CD14-positive monocyte (primary cell): ENCODE results near the gene GIGYF2. TPM values are rescaled to one million over a fixed set of nuclear protein-coding genes. Genes with fewer than 3 reads are reported as not detected.

Source experiments
- DNase-seq, 3 donors: peaks; one replicate each; pipeline ENCODE4 v3.0.0-alpha.2; 2011 to 2022
- H2AFZ ChIP-seq: 2 replicates; pipeline ENCODE4 v1.6.0; 2012; ENCODE audit warnings: mild to moderate bottlenecking, low read depth, low read length, inconsistent platforms; ENCODE audit not compliant: insufficient read depth, poor library complexity, severe bottlenecking
- H3K27ac ChIP-seq, 2 donors: 1 replicate in 1 of 2; 2 replicates in 1 of 2; pipeline ENCODE4 v1.5.1; 2012 to 2013; ENCODE audit warnings: low read length in 2 of 2, control low read depth in 1 of 2, inconsistent platforms in 1 of 2, low read depth in 1 of 2, mild to moderate bottlenecking in 1 of 2
- H3K27me3 ChIP-seq, 2 donors: one replicate each; pipeline versions ENCODE4 v1.6.0 to v1.6.1; 2011 to 2013; ENCODE audit warnings: low read length in 2 of 2; ENCODE audit not compliant: control insufficient read depth in 2 of 2, insufficient read depth in 2 of 2
- H3K36me3 ChIP-seq, 2 donors: replicated peaks in 1 of 2; 1 replicate in 1 of 2; 2 replicates in 1 of 2; pipeline versions ENCODE4 v1.5.1 to v1.6.1; 2012 to 2013; ENCODE audit warnings: low read length in 2 of 2, control low read depth in 1 of 2, inconsistent platforms in 1 of 2, mild to moderate bottlenecking in 1 of 2; ENCODE audit not compliant: insufficient read depth in 2 of 2, control insufficient read depth in 1 of 2
- H3K4me1 ChIP-seq, 2 donors: 1 replicate in 1 of 2; 2 replicates in 1 of 2; pipeline versions ENCODE4 v1.5.1 to v1.6.1; 2012 to 2013; ENCODE audit warnings: low read length in 2 of 2, control low read depth in 1 of 2, inconsistent platforms in 1 of 2, mild to moderate bottlenecking in 1 of 2, moderate library complexity in 1 of 2; ENCODE audit not compliant: insufficient read depth in 2 of 2, control insufficient read depth in 1 of 2
- H3K4me2 ChIP-seq: replicated peaks from 2 replicates; pipeline ENCODE3; 2012; ENCODE audit warnings: low read length, moderate library complexity, mild to moderate bottlenecking; ENCODE audit not compliant: poor library complexity, severe bottlenecking; ENCODE audit errors: extremely low read depth
- H3K4me3 ChIP-seq, 3 experiments: fragments of 200-600 bp in 1 of 3; sonication (generic) in 1 of 3; replicated peaks in 1 of 3; 1 replicate in 2 of 3; 2 replicates in 1 of 3; pipeline ENCODE4 v1.5.1; 2011 to 2013; ENCODE audit warnings: low read length in 3 of 3, mild to moderate bottlenecking in 3 of 3, control low read depth in 2 of 3, low read depth in 2 of 3, inconsistent platforms in 1 of 3, moderate library complexity in 1 of 3
- H3K79me2 ChIP-seq: 2 replicates; pipeline ENCODE4 v1.6.0; 2012; ENCODE audit warnings: mild to moderate bottlenecking, control low read depth, inconsistent platforms, low read length, moderate library complexity; ENCODE audit not compliant: insufficient read depth
- H3K9ac ChIP-seq: 2 replicates; pipeline ENCODE4 v1.6.0; 2017; ENCODE audit warnings: low read length, mild to moderate bottlenecking; ENCODE audit not compliant: insufficient read depth, poor library complexity, severe bottlenecking
- H3K9me3 ChIP-seq, 2 donors: replicated peaks in 1 of 2; 1 replicate in 1 of 2; 2 replicates in 1 of 2; pipeline versions ENCODE4 v1.5.1 to v1.6.1; 2012 to 2013; ENCODE audit warnings: low read length in 2 of 2, control low read depth in 1 of 2; ENCODE audit not compliant: control insufficient read depth in 1 of 2, insufficient read depth in 1 of 2
- H4K20me1 ChIP-seq: 2 replicates; pipeline ENCODE4 v1.6.0; 2012; ENCODE audit warnings: mild to moderate bottlenecking, low read length, control low read depth, moderate library complexity; ENCODE audit not compliant: insufficient read depth
- H3K27ac Mint-ChIP-seq, 7 donors: one replicate each; pipeline ENCODE4 v1.8.0; 2020; ENCODE audit warnings: mild to moderate bottlenecking in 7 of 7, mixed read lengths in 7 of 7, moderate library complexity in 6 of 7, inconsistent platforms in 2 of 7
- H3K27me3 Mint-ChIP-seq, 3 donors: one replicate each; pipeline ENCODE4 v1.8.0; 2021 to 2022; ENCODE audit warnings: low read depth in 3 of 3, mild to moderate bottlenecking in 3 of 3, mixed read lengths in 3 of 3, moderate library complexity in 3 of 3, inconsistent platforms in 1 of 3
- H3K36me3 Mint-ChIP-seq, 2 donors: one replicate each; pipeline ENCODE4 v1.8.0; 2020; ENCODE audit warnings: mixed read lengths in 2 of 2, inconsistent platforms in 1 of 2, mild to moderate bottlenecking in 1 of 2
- H3K4me1 Mint-ChIP-seq: one replicate; pipeline ENCODE4 v1.8.0; 2020; ENCODE audit warnings: mild to moderate bottlenecking, mixed read lengths
- H3K4me3 Mint-ChIP-seq, 2 donors: one replicate each; pipeline ENCODE4 v1.8.0; 2020; ENCODE audit warnings: mild to moderate bottlenecking in 2 of 2, mixed read lengths in 2 of 2, moderate library complexity in 1 of 2
- H3K9me3 Mint-ChIP-seq, 7 donors: one replicate each; pipeline ENCODE4 v1.8.0; 2020 to 2022; ENCODE audit warnings: mixed read lengths in 7 of 7, mild to moderate bottlenecking in 6 of 7, moderate library complexity in 6 of 7, inconsistent platforms in 2 of 7
- CTCF ChIP-seq: fragments of 200-600 bp; IDR thresholded peaks from one replicate; pipeline ENCODE4 v1.8.0; 2022; ENCODE audit warnings: antibody characterized with exemption, mild to moderate bottlenecking
- WGBS: methylation state at CpG from one replicate; pipeline ENCODE4 v1.1.5; 2013; ENCODE audit warnings: missing lambda C conversion rate; ENCODE audit not compliant: insufficient coverage; 5-methylcytosine and 5-hydroxymethylcytosine counted together
- intact Hi-C, 2 donors: fragments of 100-400 bp; cut with micrococcal nuclease; formaldehyde crosslinking; loops; one replicate each; pipeline versions ENCODE4 v1.15.0 to v1.15.1; 2023
- polyA plus RNA-seq, 3 donors: library from polyadenylated mRNA; depleted of rRNA in 1 of 3; unstranded in 2 of 3; stranded (reverse) in 1 of 3; fragments of 300-500 nt in 2 of 3; fragments of >200 nt in 1 of 3; fragmentation: Illumina TruSeq in 2 of 3; gene quantifications; 1 replicate in 2 of 3; 2 replicates in 1 of 3; pipeline ENCODE4 v1.2.3, GENCODE V29; 2012 to 2021

GIGYF2 gene
- polyA plus RNA-seq, 3 donors: 7.7 to 20.7 (median 17.3) TPM

DNA sequence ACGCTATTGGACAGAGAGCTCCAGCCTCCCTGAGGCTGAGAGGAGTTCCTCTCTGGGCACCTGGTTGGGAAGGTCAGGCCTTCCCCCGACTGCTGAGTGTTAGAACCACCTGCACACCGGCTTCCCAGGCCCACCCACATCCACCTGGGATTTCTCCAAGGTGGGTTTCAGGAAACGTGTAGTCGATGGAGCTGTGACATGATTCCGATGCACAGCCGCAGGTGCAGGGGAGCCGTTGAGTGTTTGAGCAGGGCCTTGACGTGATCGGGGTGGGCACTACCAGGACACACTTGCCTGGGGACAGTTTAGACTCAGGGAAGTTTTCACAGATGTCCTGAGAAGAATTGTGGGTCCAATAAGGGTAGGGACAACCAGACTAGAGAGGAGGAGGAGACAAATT lies 21.8 kb upstream of the GIGYF2 start:
- TF ChIP-seq CTCF: no peak
- Histone ChIP-seq H3K36me3 (no peaks in the 10 kb centered on the region), H3K4me2 (no peak overlapping the region), H3K9ac (no peak overlapping the region), H2AFZ (no peak overlapping the region), H3K79me2 (no peaks in the 10 kb centered on the region), H3K4me1 (no peaks in the 10 kb centered on the region), H3K27ac (no peak overlapping the region), H4K20me1 (no peaks in the 10 kb centered on the region), H3K27me3 (no peaks in the 10 kb centered on the region), H3K4me3 (no peak overlapping the region), H3K9me3 (no peaks in the 10 kb centered on the region)
- no peak overlapping the region for H3K27ac Mint-ChIP-seq
- H3K4me3 Mint-ChIP-seq: no peak overlapping the region
- H3K4me1 Mint-ChIP-seq: no peaks in the 10 kb centered on the region
- peaks cover 6 to 9% (median 8%) of the 10 kb centered on the region in 3 donors for H3K27me3 Mint-ChIP-seq
- 95% methylated on average over 10 of the region's 10 CpGs for WGBS
- H3K36me3 Mint-ChIP-seq: no peaks in the 10 kb centered on the region
- no peak for DNase-seq
- intact Hi-C loops: no loop called here
- peaks cover 0 to 2% (median 0%) of the 10 kb centered on the region in 7 donors for H3K9me3 Mint-ChIP-seq

GRCh38 chr2:232680006-232680405 lies 17.1 kb upstream of the GIGYF2 start:
- Mint-ChIP-seq H3K4me3 (no peak overlapping the region), H3K9me3 (no peaks in the 10 kb centered on the region), H3K36me3 (no peaks in the 10 kb centered on the region), H3K27me3 (peaks cover 8 to 15% (median 8%) of the 10 kb centered on the region in 3 donors), H3K4me1 (no peaks in the 10 kb centered on the region), H3K27ac (no peak overlapping the region)
- H3K36me3 ChIP-seq: no peaks in the 10 kb centered on the region
- no peak overlapping the region for H2AFZ ChIP-seq
- H3K9me3 ChIP-seq: no peaks in the 10 kb centered on the region
- H4K20me1 ChIP-seq: no peaks in the 10 kb centered on the region
- no peak overlapping the region for H3K9ac ChIP-seq
- H3K79me2 ChIP-seq: no peaks in the 10 kb centered on the region
- H3K4me2 ChIP-seq: no peak overlapping the region
- TF ChIP-seq CTCF: no peak
- no peaks in the 10 kb centered on the region for H3K4me1 ChIP-seq
- H3K27me3 ChIP-seq: no peaks in the 10 kb centered on the region
- DNase-seq: no peak
- no peak overlapping the region for H3K4me3 ChIP-seq
- no peak overlapping the region for H3K27ac ChIP-seq
- intact Hi-C loops: no loop called here
- WGBS: 100% methylated on average over 3 of the region's 7 CpGs
